GM20431 (cell line): Measurements from ENCODE around the gene SMIM21.

ENCODE experiments used
- in situ Hi-C: fragments of 300-500 bp; cut with MseI, MboI; formaldehyde crosslinking; loops from one replicate; pipeline ENCODE4 v1.15.0; 2020; ENCODE audit warnings: low sequenced_read_pairs; ENCODE audit not compliant: unreplicated experiment

Gene SMIM21

DNA sequence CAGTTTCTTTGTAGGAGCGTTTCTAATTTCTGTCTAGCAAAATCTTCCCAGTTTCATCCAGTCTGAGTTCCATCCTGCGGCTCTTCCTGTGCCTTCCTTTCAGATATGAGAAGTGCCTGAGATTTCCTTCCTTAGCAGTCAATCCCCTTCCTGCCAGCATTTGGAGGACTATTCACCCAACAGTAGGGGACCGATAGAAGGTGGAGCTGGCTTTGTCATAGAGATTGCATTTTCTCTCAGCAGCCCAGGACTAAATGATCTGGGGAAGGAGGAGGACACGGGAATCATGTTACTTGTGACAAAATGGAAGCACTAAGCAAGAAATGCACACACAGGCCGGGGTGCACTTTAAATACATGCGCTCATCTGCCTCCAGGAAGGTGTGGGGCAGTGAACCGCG lies 5.6 kb upstream of the SMIM21 start:
- in situ Hi-C loops: no loop called here

DNA sequence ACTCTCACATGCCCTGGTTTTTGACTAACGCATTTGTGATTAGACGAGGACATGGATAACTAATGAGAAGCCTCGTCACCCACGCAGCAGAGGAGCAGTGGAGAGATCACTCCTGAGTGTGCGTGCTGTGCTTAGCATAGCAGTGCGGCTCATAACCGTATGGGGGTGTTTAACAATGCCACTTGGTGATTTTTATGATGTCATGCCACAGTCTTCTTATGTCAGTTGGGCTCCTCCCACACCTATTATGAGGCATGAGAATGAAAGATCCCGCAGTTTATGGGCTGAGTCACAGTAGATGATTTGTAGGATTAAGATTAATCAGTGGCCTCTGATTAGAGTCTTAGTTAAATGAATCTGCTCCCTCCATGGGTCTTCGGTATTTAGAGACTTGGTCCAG lies 2.5 kb upstream of the SMIM21 start:
- in situ Hi-C loops: no loop called here

DNA sequence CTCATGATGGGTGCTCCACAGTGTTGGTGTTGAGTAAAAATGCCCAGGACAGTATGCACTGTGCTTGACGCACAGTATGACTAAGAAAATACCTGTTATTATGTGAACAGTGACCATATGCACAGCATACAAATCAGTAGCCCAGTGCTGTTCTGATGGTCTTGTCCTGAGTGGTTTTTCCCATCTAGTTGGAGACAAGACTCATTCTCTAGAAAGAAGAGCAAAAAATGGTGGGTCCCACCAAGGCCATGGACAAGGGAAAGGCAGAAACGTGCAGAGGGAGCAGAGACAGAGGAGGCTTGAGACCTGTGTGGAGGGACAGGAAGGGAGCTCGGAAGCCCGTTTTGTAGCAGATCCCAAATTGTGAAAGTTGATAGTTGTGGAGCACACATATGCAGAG lies 987 bp upstream of the SMIM21 start:
- in situ Hi-C loops: no loop called here

DNA sequence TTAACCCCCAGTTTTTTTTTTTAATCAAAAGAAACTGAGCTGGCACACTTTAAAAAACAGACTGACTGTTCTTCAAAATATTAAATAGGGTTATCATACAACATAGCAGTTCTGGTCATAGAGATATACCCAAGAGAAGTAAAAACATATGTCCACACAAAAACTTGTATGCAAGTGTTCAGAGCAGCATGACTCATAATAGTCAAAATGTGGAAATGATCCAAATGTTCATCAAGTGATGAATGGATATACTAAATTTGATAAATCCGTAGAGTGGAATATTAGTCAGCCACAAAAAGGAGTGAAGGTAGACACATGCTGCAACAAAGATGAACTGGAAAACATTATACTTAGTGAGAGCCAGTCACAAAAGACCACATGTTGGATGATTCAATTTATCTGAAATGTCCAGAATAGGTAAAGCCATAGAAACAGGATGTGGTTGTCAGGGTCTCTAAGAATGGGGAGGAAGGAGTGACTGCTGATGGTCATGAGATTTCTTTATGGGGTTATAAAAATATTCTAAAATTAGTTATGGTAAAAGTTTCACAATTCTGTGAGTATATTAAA lies 5.1 kb downstream of the SMIM21 start:
- in situ Hi-C loops: no loop called here

DNA sequence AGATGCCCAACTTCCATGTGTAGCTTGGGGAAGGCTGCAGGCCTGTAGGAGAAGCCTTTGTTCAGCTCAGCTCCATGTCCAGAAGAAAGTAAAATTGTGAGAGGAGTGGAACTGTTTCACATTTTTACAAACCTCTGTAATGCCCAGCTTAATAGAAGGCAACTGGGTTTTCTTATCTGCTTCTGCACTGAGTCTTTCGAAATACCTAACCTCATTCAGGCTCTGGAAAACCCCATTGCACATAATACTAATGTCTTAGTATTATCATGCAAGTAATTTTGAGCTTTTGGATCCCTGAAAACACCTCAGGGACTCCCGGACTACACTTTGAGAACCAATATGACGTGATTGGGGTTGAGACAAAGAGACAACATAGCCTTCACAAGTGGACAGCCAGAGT lies 5.8 kb downstream of the SMIM21 start:
- in situ Hi-C loops: no loop called here

DNA sequence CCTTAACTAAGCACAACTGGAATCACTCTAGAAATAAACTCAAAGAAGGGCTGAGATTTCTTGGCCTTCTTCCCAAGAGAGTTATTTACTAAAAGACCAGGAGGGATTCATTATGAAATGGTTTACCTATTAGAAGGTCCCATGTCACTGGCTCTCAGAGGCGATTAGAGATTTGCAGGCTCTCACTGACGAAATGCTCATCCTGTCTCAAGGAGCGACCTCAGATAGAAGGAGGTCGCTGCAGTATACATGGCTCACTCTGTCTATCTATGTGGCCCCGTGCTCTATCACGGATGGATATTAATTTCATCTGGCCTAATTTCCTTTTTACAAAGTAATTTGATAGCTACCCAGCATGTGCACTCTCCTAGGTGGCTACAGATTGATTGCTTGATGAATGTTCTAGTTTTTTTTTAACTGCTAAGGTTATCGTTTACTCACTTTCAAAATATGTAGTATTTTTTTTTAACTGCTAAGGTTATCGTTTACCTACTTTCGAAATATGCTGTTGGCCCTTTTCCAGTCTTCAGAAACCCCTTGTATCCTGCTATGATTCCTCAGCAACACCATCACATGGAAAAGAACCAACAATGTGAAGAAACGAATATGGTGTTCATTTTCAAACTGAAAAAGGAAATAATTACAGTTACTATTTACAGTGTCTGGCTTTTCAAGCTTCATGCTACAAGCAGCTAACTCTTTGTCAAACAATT lies 9.1 kb downstream of the SMIM21 start:
- in situ Hi-C loops: no loop called here

DNA sequence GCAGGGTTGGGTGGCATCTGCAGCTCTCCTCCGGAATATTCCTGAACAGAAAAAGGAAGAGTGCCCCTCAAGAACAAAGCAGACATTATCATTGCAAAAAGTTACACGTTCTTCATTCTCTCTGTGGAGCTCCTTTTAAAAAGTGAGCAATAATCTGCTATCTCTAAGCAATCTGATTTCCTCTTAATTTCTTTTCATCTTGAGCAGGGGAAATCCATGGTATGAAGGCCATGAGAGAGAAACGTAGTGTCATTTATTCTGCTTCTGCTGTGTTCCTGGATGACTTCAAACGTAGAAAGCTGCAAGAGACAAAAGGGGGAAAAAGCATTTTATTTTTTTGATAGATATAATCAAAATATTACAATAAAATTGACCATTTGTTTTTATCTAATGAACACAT lies 16.9 kb downstream of the SMIM21 start:
- in situ Hi-C loops: no loop called here

DNA sequence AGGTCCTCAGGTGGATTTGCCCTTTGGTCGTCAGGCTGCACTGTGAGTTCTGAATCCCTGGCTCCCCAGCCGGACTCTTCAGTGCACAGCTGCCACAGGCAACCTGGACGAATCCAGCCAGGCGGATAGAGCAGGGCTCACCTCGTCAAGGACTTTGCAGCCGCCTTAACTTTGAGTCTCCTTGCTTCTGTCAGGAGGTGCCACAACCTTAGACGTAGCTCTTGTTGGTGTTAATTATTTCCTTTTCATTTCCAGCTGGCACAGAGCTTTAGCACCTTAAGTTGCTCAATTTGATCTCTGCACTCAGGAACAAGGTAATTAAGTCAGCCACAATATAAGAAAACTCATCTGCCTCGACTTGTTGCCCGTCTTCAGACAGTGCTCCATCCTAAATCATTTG lies 17.7 kb downstream of the SMIM21 start:
- in situ Hi-C loops: no loop called here

DNA sequence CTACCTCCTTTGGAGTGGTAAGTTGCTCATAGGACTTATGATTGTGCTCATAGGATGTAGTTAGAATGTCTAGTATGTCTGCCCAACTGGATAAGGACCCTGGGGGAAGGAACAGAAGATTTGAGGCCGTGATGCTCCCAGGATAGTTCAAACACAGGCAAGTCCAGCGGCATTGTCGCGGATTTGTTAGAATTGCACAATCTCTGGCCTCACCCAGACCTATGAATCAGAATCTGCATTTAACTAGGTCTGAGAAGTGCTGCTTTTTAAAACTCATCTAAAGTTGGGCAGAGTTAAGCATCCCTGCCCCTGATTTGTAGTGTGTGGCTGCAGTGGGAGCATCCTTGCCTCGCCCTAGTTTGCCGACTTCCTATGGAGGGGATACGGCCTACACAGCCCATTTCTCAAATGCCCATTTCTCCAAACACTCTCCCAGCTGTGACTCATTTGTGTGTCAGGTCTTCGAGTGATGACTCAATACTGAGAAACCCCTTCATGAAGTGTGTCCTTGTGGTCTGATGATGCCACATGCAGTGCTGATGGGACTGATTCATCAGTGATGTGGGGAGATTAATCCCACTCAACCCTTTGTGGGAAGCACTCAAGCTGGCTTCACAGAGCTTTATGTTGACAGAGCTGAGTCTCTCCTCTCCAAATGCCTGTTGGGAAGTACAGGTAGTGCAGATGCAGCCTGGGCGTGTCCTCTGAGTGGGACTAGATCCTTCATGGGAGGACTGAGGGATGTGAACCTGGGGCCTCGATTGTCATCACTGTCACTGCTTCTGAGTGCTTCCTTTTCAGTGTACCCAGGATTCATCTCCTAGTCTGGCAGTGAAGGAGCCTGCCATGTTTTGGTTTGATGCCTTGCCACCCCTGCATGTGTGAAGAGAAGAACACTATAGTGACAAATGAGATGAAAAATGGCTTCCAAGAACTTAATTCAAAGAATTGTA lies 18.7 kb downstream of the SMIM21 start:
- in situ Hi-C loops: no loop called here

DNA sequence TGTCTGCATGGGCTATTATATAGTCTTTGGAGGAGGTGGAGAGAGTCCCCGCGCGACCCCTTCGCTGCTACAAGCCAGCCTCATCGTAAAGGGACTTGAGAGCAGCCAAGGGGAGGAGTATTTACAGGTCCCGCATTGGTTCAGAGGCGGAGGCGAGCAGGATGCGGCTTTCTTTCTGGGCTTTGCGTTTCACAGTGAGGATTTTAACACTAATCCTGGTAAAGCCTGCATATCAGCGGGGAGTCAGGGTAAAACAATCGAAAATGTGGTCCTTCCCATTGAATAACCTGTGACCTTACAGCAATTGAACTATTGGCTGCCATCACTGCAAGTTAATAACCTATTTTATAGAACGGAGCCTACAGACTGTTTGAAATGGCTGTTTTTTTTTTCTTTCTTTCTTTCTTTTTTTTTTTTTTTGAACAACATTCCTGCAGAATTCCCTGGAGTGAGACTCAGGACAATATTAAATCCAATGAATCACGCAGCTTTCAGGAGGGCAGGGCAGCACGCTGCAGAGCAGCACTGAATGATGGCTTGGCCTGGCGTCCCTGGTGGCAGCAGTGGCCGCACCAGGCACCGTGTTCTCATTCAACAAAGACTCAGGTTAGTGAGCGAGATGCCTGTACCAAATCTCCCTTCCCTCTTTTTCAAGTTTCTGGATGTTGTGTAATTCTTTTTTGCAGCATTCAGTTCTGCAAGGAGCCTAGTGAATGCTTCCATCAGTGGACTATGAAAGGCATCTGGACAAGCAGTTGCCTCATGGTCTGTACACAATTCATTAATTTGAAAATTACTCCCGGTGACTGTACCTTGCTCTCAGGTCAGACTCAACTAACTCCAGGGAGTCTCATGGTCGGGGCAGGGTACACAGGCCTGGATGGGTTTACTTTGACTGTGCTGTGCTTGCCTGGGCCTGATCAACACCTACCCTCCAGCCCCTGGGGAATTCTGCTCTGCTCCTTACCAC lies 19.8 kb downstream of the SMIM21 start:
- in situ Hi-C loops: no loop called here

DNA sequence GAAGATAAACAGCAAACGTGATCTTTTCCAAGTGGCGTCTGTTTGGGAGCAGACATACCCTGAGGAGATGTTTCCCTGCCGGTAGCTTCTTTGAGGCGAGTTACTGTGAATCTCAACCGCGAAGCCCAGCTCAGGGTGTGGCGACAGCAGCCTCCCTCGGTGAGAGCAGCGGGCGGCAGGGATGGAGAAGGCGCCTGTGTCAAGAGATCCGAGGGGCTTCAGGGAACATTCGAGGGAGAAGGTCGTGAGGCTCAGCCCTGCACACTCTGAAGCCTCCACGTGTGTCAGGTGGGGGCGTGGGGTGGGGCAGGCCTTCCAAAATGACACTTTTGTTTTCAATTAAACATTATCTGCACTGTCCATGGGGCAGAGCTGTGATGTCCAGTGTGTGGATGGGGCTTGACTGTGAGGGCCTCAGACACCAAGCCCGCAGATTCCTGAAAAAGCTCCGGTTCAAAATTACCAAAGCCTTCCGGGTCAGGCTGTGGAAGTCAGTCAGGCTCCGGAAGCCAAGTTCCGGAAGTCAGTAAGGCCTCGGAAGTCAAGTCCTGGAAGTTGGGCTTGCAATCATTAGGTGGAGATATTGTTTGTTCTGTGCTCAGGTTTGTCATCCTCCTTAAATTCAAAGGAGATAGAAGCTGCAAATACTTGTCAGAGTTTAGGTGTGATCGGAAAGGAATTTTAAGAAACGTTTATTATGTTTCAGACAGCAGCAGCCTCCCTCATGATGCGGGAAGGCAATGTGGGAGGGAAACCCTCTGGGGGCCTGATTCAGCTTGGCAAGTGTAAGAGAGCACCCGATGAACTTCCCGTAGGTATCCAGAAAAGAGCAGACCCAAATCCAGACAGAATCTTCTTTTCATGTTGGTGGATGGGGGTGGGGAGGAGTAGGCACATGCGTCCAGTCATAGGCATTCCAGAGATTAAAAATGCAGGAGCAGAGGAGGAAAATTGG lies 20.7 kb downstream of the SMIM21 start:
- in situ Hi-C loops: no loop called here

DNA sequence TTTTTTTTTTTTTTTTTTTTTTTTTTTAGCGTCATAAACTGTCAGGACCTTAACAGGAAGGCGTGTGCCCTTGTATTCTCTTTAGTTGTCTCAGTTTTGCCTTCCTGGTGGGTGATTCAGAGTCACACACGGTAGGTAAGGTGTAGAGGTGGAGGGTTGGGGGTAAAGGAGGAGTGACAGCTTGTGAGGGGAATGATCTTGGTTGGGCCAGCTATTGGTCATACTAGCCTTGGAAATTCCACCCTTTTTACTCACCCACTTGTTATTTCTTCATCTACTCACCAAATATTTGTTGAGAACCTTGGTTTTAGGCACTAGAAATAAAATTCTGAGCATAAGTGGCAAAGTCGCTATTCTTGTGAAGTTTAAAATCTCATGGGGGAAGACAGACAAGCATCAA lies 22.2 kb downstream of the SMIM21 start:
- in situ Hi-C loops: no loop called here

DNA sequence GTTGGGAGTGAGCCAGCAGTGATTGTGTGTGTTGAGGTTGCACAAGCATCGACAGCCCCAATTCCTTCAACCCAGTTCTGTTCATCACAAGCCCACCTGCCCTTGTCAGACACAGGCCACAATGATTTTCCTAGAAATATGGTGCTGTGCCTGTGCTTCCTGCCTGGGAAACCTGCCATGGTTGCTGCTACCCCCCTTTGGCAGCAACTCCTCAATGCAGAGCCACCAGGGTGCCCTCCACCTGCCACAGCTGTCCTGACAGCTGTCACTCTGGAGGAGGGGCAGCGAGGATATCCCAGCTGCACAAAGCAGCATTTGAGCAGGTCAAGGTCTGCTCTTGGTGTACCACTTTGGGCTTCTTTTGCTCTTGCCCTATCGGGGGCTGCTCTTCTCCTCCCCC lies 27.1 kb downstream of the SMIM21 start:
- in situ Hi-C loops: no loop called here

DNA sequence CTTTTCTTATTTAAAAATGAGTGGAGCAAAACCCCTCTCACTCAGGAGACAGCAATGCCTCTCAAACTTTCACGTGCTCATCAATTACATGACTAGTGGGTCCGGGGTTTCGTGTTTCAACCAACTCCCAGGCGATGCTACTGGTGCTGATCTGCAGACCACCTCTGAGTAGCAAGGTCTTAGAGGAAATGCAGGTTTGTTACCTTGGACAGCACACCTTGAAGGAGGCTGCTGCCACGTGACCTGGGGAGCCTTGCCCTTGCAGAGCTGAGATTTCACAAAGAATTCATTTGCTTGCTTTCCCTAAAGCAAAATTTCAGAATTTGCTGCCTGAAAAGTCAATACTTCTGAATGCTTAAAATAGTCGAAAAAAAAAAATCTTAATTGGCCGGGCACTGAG lies 32.4 kb downstream of the SMIM21 start:
- in situ Hi-C loops: no loop called here

DNA sequence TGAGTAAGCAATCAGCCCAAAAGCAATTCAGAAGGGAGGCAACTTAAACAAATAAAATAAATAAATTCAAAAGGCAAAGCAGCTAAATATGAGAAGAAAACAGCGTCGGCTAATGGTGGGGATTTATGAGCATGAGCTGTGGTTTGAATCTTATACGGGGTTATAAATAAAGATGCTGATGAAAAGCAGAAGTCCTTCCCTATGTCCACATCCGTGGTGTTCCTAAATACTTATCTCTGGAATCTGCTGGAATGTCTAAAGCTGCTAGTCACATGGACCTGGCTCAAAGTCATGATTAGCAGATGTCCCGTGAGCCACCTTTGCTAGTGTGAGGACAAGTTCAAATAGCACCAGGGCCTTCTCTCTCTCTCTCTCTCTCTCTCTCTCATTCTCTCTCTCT lies 33.8 kb downstream of the SMIM21 start:
- in situ Hi-C loops: no loop called here

DNA sequence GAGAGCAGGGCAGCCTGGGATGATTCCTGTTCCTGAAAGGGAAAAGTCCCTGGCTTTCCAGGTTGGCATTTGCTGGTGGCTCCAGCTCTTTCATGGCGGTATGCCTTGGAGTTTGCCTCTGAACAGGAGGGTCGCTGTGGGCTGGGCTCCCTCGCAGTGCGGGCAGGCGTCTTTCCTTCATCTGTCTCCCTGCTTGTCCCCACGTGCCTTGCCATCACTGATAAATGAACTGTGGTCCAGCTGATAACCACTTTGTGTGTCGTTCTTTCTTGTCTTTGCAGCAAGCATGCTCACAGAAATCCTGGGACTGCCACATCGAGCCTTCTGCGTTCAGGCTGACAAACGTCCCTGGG lies 35.3 kb downstream of the SMIM21 start:
- in situ Hi-C loops: no loop called here

DNA sequence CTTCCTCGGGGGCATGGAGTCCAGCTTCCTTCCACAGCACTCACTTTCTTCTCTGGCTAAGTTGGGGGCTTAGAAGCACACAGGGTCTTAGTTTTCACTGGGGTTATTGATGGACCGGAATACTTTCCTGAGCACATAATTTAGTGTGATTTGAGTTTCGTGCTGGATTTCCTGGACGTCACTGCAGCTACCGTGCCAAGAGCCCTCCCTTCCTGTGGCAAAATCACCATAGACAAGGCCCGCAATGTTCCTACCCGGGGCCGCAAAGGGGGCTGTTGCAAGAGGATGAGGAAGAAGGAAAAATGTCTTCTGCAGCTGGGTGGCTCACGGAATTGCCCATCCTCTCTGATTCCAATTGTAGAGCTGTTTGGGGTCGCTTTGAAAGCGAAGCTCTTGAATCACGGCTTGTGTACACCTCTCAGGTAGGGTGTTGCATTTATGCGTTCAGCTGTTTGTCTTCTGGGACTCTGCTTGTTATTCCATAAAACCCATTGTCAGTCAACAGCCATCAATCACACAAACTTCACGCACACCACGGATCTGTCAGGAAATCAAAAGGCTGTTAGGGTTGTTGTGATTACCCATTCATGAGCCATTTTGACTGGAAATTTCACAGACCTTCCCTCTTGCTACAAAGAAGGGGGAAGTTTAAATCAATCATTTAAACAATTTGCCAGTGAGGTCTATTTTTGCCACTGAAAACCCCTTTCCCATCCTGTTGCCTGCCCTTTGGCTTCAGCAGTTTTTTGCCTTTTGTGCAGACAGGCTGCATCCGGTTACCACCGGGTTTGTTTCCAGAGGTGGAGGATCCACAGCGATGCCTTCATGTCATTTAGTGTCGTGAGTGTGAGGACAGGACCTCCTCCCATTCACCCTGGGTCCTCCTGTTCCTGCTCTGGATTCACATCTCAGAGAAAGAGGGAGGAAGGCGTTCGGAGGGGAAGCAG lies 36.0 kb downstream of the SMIM21 start:
- in situ Hi-C loops: no loop called here

DNA sequence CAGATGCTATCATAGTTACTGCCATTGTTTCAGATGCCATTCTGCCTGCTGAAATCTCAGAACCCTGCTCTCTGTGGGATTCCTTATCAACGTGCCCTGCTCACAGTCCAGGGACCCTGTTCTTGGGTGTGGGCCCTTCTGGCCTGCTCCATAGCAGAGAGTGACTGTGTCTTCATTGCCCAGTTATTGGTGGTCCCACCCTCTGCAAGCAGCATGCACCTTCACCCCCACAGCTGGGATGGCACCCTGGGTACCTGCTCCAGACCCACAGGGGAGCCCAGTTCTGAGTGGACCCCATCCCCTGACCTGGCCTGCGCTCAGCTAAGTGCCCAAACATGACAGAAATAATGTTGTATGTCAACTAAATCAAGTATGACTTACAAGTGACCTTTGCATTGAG lies 36.6 kb downstream of the SMIM21 start:
- in situ Hi-C loops: no loop called here
